ENCODE data around the gene ZBTB2.

ZBTB2 gene

GRCh38 chr6:151440930-151441329 is 49.6 kb upstream of the ZBTB2 start:
- ChIA-PET CTCF (interaction anchor here (0.7 to 1.6 kb wide), 4 partner anchors 17 to 618 kb away, joined by 3 to 6 read pairs (median 4); no protein-coding TSS in a partner anchor), POLR2A (interaction anchor here (0.8 kb wide), 1 partner anchor 11 kb away, joined by 3 read pairs; no protein-coding TSS in a partner anchor)
- Histone ChIP-seq H3K9me3 (ENCODE audit: control insufficient read depth, insufficient read depth, low read depth, low read length) (no peaks in the 10 kb centered on the region), H3K27ac (ENCODE audit: extremely low read depth, low read depth, low read length) (no peak overlapping the region), H3K4me3 (ENCODE audit: low read depth, low read length) (no peak overlapping the region), H3K36me3 (ENCODE audit: control insufficient read depth in 2 of 2, insufficient read depth in 1 of 2, low read length in 2 of 2) (peaks cover 0 to 45% of the 10 kb centered on the region in 2 experiments; a peak in 2 of 3 replicates), H3K4me1 (ENCODE audit: control insufficient read depth, insufficient read depth, low read length) (no peaks in the 10 kb centered on the region)
- no peak for TF ChIP-seq ZIC2 (tag by site-specific recombination; IDR thresholded peaks at IDR 0.05)
- TF ChIP-seq KLF8 (tag by site-specific recombination; IDR thresholded peaks at IDR 0.05): no peak
- no peak for TF ChIP-seq ZNF292 (tag by site-specific recombination; IDR thresholded peaks at IDR 0.05; ENCODE audit: borderline replicate concordance, low read depth)
- no peak for TF ChIP-seq ZNF639 (tag by site-specific recombination; IDR thresholded peaks at IDR 0.05)

GRCh38 chr6:151440498-151440897 is 49.1 kb upstream of the ZBTB2 start:
- ChIA-PET CTCF (interaction anchor here (0.7 kb wide), 1 partner anchor 617 kb away, joined by 3 read pairs; no protein-coding TSS in a partner anchor), POLR2A (interaction anchor here (0.8 kb wide), 1 partner anchor 11 kb away, joined by 3 read pairs; no protein-coding TSS in a partner anchor)
- H3K4me3 ChIP-seq (ENCODE audit: low read depth, low read length): no peak overlapping the region
- no peak overlapping the region for H3K27ac ChIP-seq (ENCODE audit: extremely low read depth, low read depth, low read length)
- TF ChIP-seq ZNF155 (tag by site-specific recombination; IDR thresholded peaks at IDR 0.05) (no peak), ZBTB17 (tag by site-specific recombination; IDR thresholded peaks at IDR 0.05) (peak; percentile 48), ZBTB44 (tag by site-specific recombination; IDR thresholded peaks at IDR 0.05) (no peak), ZNF580 (tag by site-specific recombination; IDR thresholded peaks at IDR 0.05) (no peak)
- H3K4me1 ChIP-seq (ENCODE audit: control insufficient read depth, insufficient read depth, low read length): no peaks in the 10 kb centered on the region
- H3K9me3 ChIP-seq (ENCODE audit: control insufficient read depth, insufficient read depth, low read depth, low read length): no peaks in the 10 kb centered on the region
- peaks cover 4 to 47% of the 10 kb centered on the region in 2 experiments; a peak in 2 of 3 replicates for H3K36me3 ChIP-seq (ENCODE audit: control insufficient read depth in 2 of 2, insufficient read depth in 1 of 2, low read length in 2 of 2)

- POLR2A ChIA-PET: interaction anchor here (0.6 to 3.2 kb wide), 2 partner anchors 11 to 14 kb away, joined by 3 to 13 read pairs; partner anchors contain the start of gene RMND1
- TF ChIP-seq ZNF664 (tag by site-specific recombination; IDR thresholded peaks at IDR 0.05) (0 out of 2 replicates have a peak, but pooled peaks have one; percentile 18), ZFP69B (tag by site-specific recombination; IDR thresholded peaks at IDR 0.05) (no peak)
- CTCF ChIA-PET: interaction anchor here (0.6 to 1.6 kb wide), 4 partner anchors 9 to 31 kb away, joined by 3 to 6 read pairs (median 4); no protein-coding TSS in a partner anchor
- peaks cover 13 to 38% of the 10 kb centered on the region in 2 experiments for H3K36me3 ChIP-seq (ENCODE audit: control insufficient read depth in 2 of 2, insufficient read depth in 1 of 2, low read length in 2 of 2)
- no peaks in the 10 kb centered on the region for H3K4me1 ChIP-seq (ENCODE audit: control insufficient read depth, insufficient read depth, low read length)
- H3K27ac ChIP-seq (ENCODE audit: extremely low read depth, low read depth, low read length): no peak overlapping the region
- H3K9me3 ChIP-seq (ENCODE audit: control insufficient read depth, insufficient read depth, low read depth, low read length): no peaks in the 10 kb centered on the region
- H3K4me3 ChIP-seq (ENCODE audit: low read depth, low read length): no peak overlapping the region
Measured at GRCh38 chr6:151437401-151437800, 46.0 kb upstream of the ZBTB2 start.

GRCh38 chr6:151436802-151437201 is 45.4 kb upstream of the ZBTB2 start:
- no peaks in the 10 kb centered on the region for H3K4me1 ChIP-seq (ENCODE audit: control insufficient read depth, insufficient read depth, low read length)
- no peaks in the 10 kb centered on the region for H3K9me3 ChIP-seq (ENCODE audit: control insufficient read depth, insufficient read depth, low read depth, low read length)
- no peak overlapping the region for H3K4me3 ChIP-seq (ENCODE audit: low read depth, low read length)
- POLR2A ChIA-PET: interaction anchor here (3.2 kb wide), 1 partner anchor 15 kb away, joined by 13 read pairs; the partner anchor contains the start of gene RMND1
- CTCF ChIA-PET: interaction anchor here (0.5 to 1.6 kb wide), 5 partner anchors 10 to 1351 kb away, joined by 3 to 6 read pairs (median 4); no protein-coding TSS in a partner anchor
- peaks cover 13 to 38% of the 10 kb centered on the region in 2 experiments for H3K36me3 ChIP-seq (ENCODE audit: control insufficient read depth in 2 of 2, insufficient read depth in 1 of 2, low read length in 2 of 2)
- H3K27ac ChIP-seq (ENCODE audit: extremely low read depth, low read depth, low read length): no peak overlapping the region
- TF ChIP-seq KLF16 (tag by site-specific recombination; IDR thresholded peaks at IDR 0.05) (no peak), ZNF121 (tag by site-specific recombination; IDR thresholded peaks at IDR 0.05) (no peak), ZNF768 (tag by site-specific recombination; IDR thresholded peaks at IDR 0.05) (no peak), ZNF510 (tag by site-specific recombination; IDR thresholded peaks at IDR 0.05; ENCODE audit: insufficient replicate concordance) (no peak), BCL11A (tag by site-specific recombination; IDR thresholded peaks at IDR 0.05; ENCODE audit: low read depth) (no peak), ZNF221 (tag by site-specific recombination; IDR thresholded peaks at IDR 0.05; ENCODE audit: borderline replicate concordance) (no peak)

All from HEK293 (cell line).